ENCODE data around the gene RNF5.
"Not testable (repeated sequence)": the region's sequence is repeated elsewhere in the genome, so short reads cannot be mapped to it uniquely, and the experiment has no call there.

The RNF5 gene

GRCh38 chr6:32175711-32176475 is 2.3 kb upstream of the RNF5 start, which contains the start of gene AGPAT1:
TSS of gene AGPAT1 (minus strand) at chr6:32176084. CDS start at chr6:32171496, 4,588 bp downstream.
- peak; percentile 92 to 96 (median 96) for DNase-seq (ENCODE audit: low read depth in 3 of 3)

- no peak for DNase-seq (ENCODE audit: low read depth in 3 of 3)
Measured at GRCh38 chr6:32176476-32177182, 1.6 kb upstream of the RNF5 start.

GRCh38 chr6:32177183-32177787 is 920 bp upstream of the RNF5 start:
- DNase-seq (ENCODE audit: low read depth in 3 of 3): no peak

GRCh38 chr6:32178547-32179440 is 589 bp downstream of the RNF5 start:
- no peak for DNase-seq (ENCODE audit: low read depth in 3 of 3)

- DNase-seq (ENCODE audit: low read depth in 3 of 3): no peak
Measured at GRCh38 chr6:32179766-32180405, 1.7 kb downstream of the RNF5 start.

- no peak for DNase-seq (ENCODE audit: low read depth in 3 of 3)
Measured at GRCh38 chr6:32181148-32181702, 3.0 kb downstream of the RNF5 start.

GRCh38 chr6:32181915-32182529 is 3.8 kb downstream of the RNF5 start:
- DNase-seq (ENCODE audit: low read depth in 3 of 3): no peak

GRCh38 chr6:32182555-32182981 is 4.4 kb downstream of the RNF5 start:
- DNase-seq (ENCODE audit: low read depth in 3 of 3): no peak

GRCh38 chr6:32183030-32183429 is 4.8 kb downstream of the RNF5 start:
- no peak for DNase-seq (ENCODE audit: low read depth in 3 of 3)

- no peak for DNase-seq (ENCODE audit: low read depth in 3 of 3)
Measured at GRCh38 chr6:32183483-32184083, 5.4 kb downstream of the RNF5 start.

GRCh38 chr6:32184084-32184640 is 6.0 kb downstream of the RNF5 start, which contains the start of gene AGER:
TSS of gene AGER (minus strand) at chr6:32184253. CDS start at chr6:32184222, 31 bp downstream.
- no peak for DNase-seq (ENCODE audit: low read depth in 3 of 3)

GRCh38 chr6:32185681-32186131 is 7.5 kb downstream of the RNF5 start:
- DNase-seq (ENCODE audit: low read depth in 3 of 3): peak in 1 of 3 experiments; percentile 46

- DNase-seq (ENCODE audit: low read depth in 3 of 3): not testable (repeated sequence)
Measured at GRCh38 chr6:32186151-32186840, 8.1 kb downstream of the RNF5 start.

- no peak for DNase-seq (ENCODE audit: low read depth in 3 of 3)
Measured at GRCh38 chr6:32187009-32187709, 9.0 kb downstream of the RNF5 start.

GRCh38 chr6:32187725-32188380 is 9.6 kb downstream of the RNF5 start:
- not testable (repeated sequence) for DNase-seq (ENCODE audit: low read depth in 3 of 3)

GRCh38 chr6:32188381-32189068 is 10.3 kb downstream of the RNF5 start:
- no peak for DNase-seq (ENCODE audit: low read depth in 3 of 3)

All from stimulated activated CD4-positive, alpha-beta T cell treated with anti-CD3 and anti-CD28 coated beads, TNF-alpha, amount 100 ng/mL, for 4 hours (primary cell).